Endothelial cell of umbilical vein (primary cell): ENCODE measurements around the gene DUSP16. TPM values are rescaled to one million over a fixed set of nuclear protein-coding genes. Genes with fewer than 3 reads are reported as not detected.

ENCODE experiments used
- BruUV-seq: library from RNA; stranded (reverse); fragments of 400-500 nt; replicated peaks from 2 replicates; lab custom pipeline; 2021; lab: Mats Ljungman, UMichigan
- CTCF ChIA-PET: fragments of 300-600, 350-600 bp; sonication (Branson Sonifier 250); formaldehyde crosslinking; loops from one replicate; lab custom pipeline; 2021; ENCODE audit warnings: antibody characterized with exemption, inconsistent platforms; lab: Charles Lee
- POLR2A ChIA-PET: fragments of 300-600, 350-600 bp; sonication (Branson Sonifier 250); formaldehyde crosslinking; loops from one replicate; lab custom pipeline; 2021; ENCODE audit warnings: antibody characterized with exemption, inconsistent platforms; lab: Charles Lee
- DNase-seq: peaks from one replicate; pipeline ENCODE4 v3.0.0-alpha.2; 2011; ENCODE audit warnings: low read depth, low spot score
- FAIRE-seq: peaks from 2 replicates; lab custom pipeline; 2011; peaks lifted over from hg19 to GRCh38; lab: Jason Lieb, UNC
- H2AFZ ChIP-seq: 2 replicates; pipeline ENCODE4 v1.6.0; 2012; ENCODE audit warnings: low read depth, low read length, control low read depth, inconsistent platforms
- H3K27ac ChIP-seq: 2 replicates; pipeline ENCODE4 v1.5.1; 2011; ENCODE audit warnings: low read depth, mild to moderate bottlenecking, control low read depth, low read length, moderate library complexity; ENCODE audit not compliant: insufficient read depth
- H3K27me3 ChIP-seq, 2 experiments: 2 replicates each; pipeline versions ENCODE4 v1.6.0 to v1.6.1; 2011; ENCODE audit warnings: low read length in 2 of 2, mixed read lengths in 1 of 2; ENCODE audit not compliant: control insufficient read depth in 2 of 2, insufficient read depth in 2 of 2
- H3K36me3 ChIP-seq, 2 experiments: 2 replicates in 1 of 2; 3 replicates in 1 of 2; pipeline ENCODE4 v1.5.1; 2011; ENCODE audit warnings: low read length in 2 of 2, mild to moderate bottlenecking in 1 of 2, moderate library complexity in 1 of 2; ENCODE audit not compliant: control insufficient read depth in 2 of 2, insufficient read depth in 2 of 2; ENCODE audit errors: extremely low read depth in 1 of 2
- H3K4me1 ChIP-seq: 3 replicates; pipeline ENCODE4 v1.5.1; 2011; ENCODE audit warnings: mild to moderate bottlenecking, low read length; ENCODE audit not compliant: control insufficient read depth, insufficient read depth; ENCODE audit errors: extremely low read depth
- H3K4me2 ChIP-seq: 2 replicates; pipeline ENCODE4 v1.6.1; 2011; ENCODE audit warnings: low read length, control low read depth, mixed read lengths; ENCODE audit not compliant: insufficient read depth
- H3K4me3 ChIP-seq, 3 experiments: fragments of 200-600 bp in 1 of 3; sonication (generic), shearing (Covaris generic) in 1 of 3; replicated peaks in 1 of 3; 2 replicates each; pipeline ENCODE4 v1.5.1; 2011 to 2016; ENCODE audit warnings: control low read depth in 3 of 3, low read length in 3 of 3, mild to moderate bottlenecking in 2 of 3, inconsistent platforms in 1 of 3, low read depth in 1 of 3, moderate library complexity in 1 of 3; ENCODE audit not compliant: insufficient read depth in 1 of 3
- H3K79me2 ChIP-seq: 2 replicates; pipeline ENCODE4 v1.6.0; 2012; ENCODE audit warnings: low read length, inconsistent platforms; ENCODE audit not compliant: control insufficient read depth, insufficient read depth
- H3K9ac ChIP-seq: replicated peaks from 2 replicates; pipeline ENCODE3; 2011; ENCODE audit warnings: low read length, control low read depth; ENCODE audit not compliant: insufficient read depth; ENCODE audit errors: extremely low read depth
- H3K9me1 ChIP-seq: replicated peaks from 3 replicates; pipeline ENCODE4 v1.6.0; 2011; ENCODE audit warnings: mild to moderate bottlenecking, low read length; ENCODE audit not compliant: control insufficient read depth, insufficient read depth; ENCODE audit errors: extremely low read depth
- H3K9me3 ChIP-seq: replicated peaks from 2 replicates; pipeline ENCODE4 v1.5.1; 2012; ENCODE audit warnings: low read length, inconsistent platforms; ENCODE audit not compliant: control insufficient read depth, insufficient read depth
- H4K20me1 ChIP-seq: replicated peaks from 2 replicates; pipeline ENCODE3; 2011; ENCODE audit warnings: mild to moderate bottlenecking, low read length; ENCODE audit not compliant: control insufficient read depth, insufficient read depth; ENCODE audit errors: extremely low read depth
- CTCF ChIP-seq, 2 donors: IDR thresholded peaks; 1 replicate in 1 of 2; 2 replicates in 1 of 2; pipeline ENCODE4 v1.5.1; 2011; ENCODE audit warnings: low read length in 2 of 2, mild to moderate bottlenecking in 2 of 2, moderate library complexity in 2 of 2, control low read depth in 1 of 2, inconsistent platforms in 1 of 2, low read depth in 1 of 2; ENCODE audit not compliant: insufficient read depth in 1 of 2; ENCODE audit errors: extremely low read depth in 1 of 2
- EZH2 ChIP-seq: IDR thresholded peaks from 2 replicates; pipeline ENCODE4 v1.6.1; 2012; ENCODE audit warnings: borderline replicate concordance, low read depth, mild to moderate bottlenecking, moderate library complexity, low read length, inconsistent platforms; ENCODE audit not compliant: severe bottlenecking
- FOS ChIP-seq: IDR thresholded peaks from 2 replicates; pipeline ENCODE4 v1.6.1; 2011; ENCODE audit warnings: mild to moderate bottlenecking, low read length, moderate library complexity, borderline replicate concordance; ENCODE audit not compliant: insufficient read depth
- GATA2 ChIP-seq: IDR thresholded peaks from 2 replicates; pipeline ENCODE4 v1.7.0; 2011; ENCODE audit warnings: low read depth, mild to moderate bottlenecking, moderate library complexity, mixed read lengths, low read length; ENCODE audit not compliant: insufficient read length, insufficient read depth
- JUN ChIP-seq: IDR thresholded peaks from 2 replicates; pipeline ENCODE4 v1.6.1; 2011; ENCODE audit warnings: borderline replicate concordance, low read depth; ENCODE audit not compliant: insufficient read length, insufficient read depth
- MAX ChIP-seq: IDR thresholded peaks from 2 replicates; pipeline ENCODE4 v1.6.1; 2011; ENCODE audit not compliant: insufficient read depth, insufficient read length
- MYC ChIP-seq: IDR thresholded peaks from one replicate; pipeline ENCODE4 v1.6.1; 2011; ENCODE audit warnings: mild to moderate bottlenecking, low read depth, low read length
- POLR2A ChIP-seq: IDR thresholded peaks from 2 replicates; pipeline ENCODE4 v1.6.1; 2012; ENCODE audit warnings: low read depth, mild to moderate bottlenecking, control low read depth, low read length
- POLR2AphosphoS5 ChIP-seq: IDR thresholded peaks from 2 replicates; pipeline ENCODE4 v1.6.1; 2012; ENCODE audit warnings: low read depth, mild to moderate bottlenecking, control low read depth, low read length, moderate library complexity; ENCODE audit not compliant: insufficient read depth
- dilution Hi-C: fragments of 300-500 bp; cut with MboI; formaldehyde crosslinking; loops from one replicate; pipeline ENCODE4 v1.15.0; 2019; ENCODE audit warnings: low sequenced_read_pairs; ENCODE audit not compliant: extremely low pct_ligation_motif_present
- intact Hi-C: fragments of 100-400 bp; cut with micrococcal nuclease; formaldehyde crosslinking; loops from one replicate; pipeline ENCODE4 v1.10.0; 2022
- polyA plus RNA-seq, 4 experiments: library from polyadenylated mRNA; depleted of rRNA in 3 of 4; stranded (reverse) in 3 of 4; unstranded in 1 of 4; fragments of >200 nt; gene quantifications; 2 replicates each; pipeline versions ENCODE4 v1.2.1 to v1.2.3, GENCODE V29; 2011 to 2012; ENCODE audit warnings: missing spikeins in 1 of 4
- total RNA-seq: library from RNA; stranded (reverse); gene quantifications from 2 replicates; pipeline ENCODE4 v1.2.3, GENCODE V29; 2021

The DUSP16 gene
- total and polyA plus RNA-seq, 2 donors (not counting 3 experiments of a cell fraction or from before 2014, with no cell fraction given) = 7.4 to 19.5 TPM

GRCh38 chr12:12466157-12466556, 96.5 kb downstream of the DUSP16 start:
- Histone ChIP-seq H3K4me1 (no peaks in the 10 kb centered on the region), H3K4me3 (no peak overlapping the region), H3K27me3 (no peaks in the 10 kb centered on the region), H3K9me3 (no peaks in the 10 kb centered on the region), H3K9ac (no peak overlapping the region), H3K9me1 (no peaks in the 10 kb centered on the region), H3K36me3 (no peaks in the 10 kb centered on the region), H2AFZ (no peak overlapping the region), H3K27ac (no peak overlapping the region), H4K20me1 (no peaks in the 10 kb centered on the region), H3K4me2 (no peak overlapping the region), H3K79me2 (no peaks in the 10 kb centered on the region)
- intact Hi-C loops = no loop called here
- BruUV-seq = no TSS peak
- no peak for FAIRE-seq
- ChIA-PET POLR2A (no interaction called here), CTCF (interaction anchor here (1.2 to 1.8 kb wide), 4 partner anchors 10 to 68 kb away, joined by 3 to 4 read pairs (median 3); no protein-coding TSS in a partner anchor)
- no peak for TF ChIP-seq FOS
- TF ChIP-seq GATA2 = no peak
- no peak for TF ChIP-seq POLR2AphosphoS5
- TF ChIP-seq POLR2A = no peak
- TF ChIP-seq CTCF (IDR thresholded peaks at IDR 0.05; ENCODE audit: extremely low read depth in 1 of 2, insufficient read depth in 1 of 2, low read depth in 1 of 2, low read length in 2 of 2) = no peak
- no peak for TF ChIP-seq JUN
- no peak for TF ChIP-seq EZH2
- TF ChIP-seq MAX = no peak
- no peak for TF ChIP-seq MYC
- dilution Hi-C loops = no loop called here
- DNase-seq = no peak
